Spleen (tissue), 7 donors: ENCODE results near the gene TBC1D22A.

Experiments used
- POLR2A ChIP-seq, 3 donors: fragments of 450-650 bp; IDR thresholded peaks; one replicate each; pipeline ENCODE4 v1.5.1; 2017; ENCODE audit warnings: antibody characterized with exemption in 3 of 3, mild to moderate bottlenecking in 1 of 3
- POLR2AphosphoS5 ChIP-seq, 3 donors: sonication (generic); formaldehyde crosslinking; IDR thresholded peaks; one replicate each; pipeline ENCODE4 v1.5.1; 2017; ENCODE audit warnings: antibody characterized with exemption in 3 of 3
- TF ChIP-seq, protein P1 (sequence below), 11 experiments: fragments of 200-600 bp in 7 of 11; fragments of 450-650 bp in 4 of 11; sonication (generic) in 4 of 11; IDR thresholded peaks in 8 of 11; conservative IDR thresholded peaks in 3 of 11; 1 replicate in 7 of 11; 2 replicates in 4 of 11; pipeline versions ENCODE4 v1.4.0 to v1.8.0; 2016 to 2021; ENCODE audit warnings: antibody characterized with exemption in 11 of 11, inconsistent platforms in 4 of 11, mild to moderate bottlenecking in 1 of 11
- donor health status: DM: no; HTN: no; CAD: no; lungs with moderate emphysema.
- donor health status: DM: no; HTN: no; CAD: no.
- donor health status: DM: no; HTN: no; CAD: no.

DNA sequence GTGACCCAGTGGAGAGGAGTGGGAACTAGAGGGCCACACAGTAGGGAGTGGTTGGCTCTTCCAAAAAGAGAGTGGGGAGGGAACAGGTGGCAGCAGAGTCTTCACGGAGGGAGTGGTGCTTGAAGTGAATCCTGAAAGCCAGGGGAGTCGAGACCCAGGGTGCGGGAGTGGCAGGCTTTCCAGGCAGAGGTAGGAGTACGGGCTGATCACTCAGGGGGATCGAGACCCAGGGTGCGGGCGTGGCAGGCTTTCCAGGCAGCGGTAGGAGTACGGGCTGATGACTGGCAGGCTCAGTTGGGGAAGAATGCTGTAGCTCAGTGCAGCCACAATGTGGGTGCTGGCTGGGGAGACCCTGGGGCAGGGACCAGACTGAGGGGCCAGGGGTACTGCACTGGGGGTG lies 148.2 kb downstream of the TBC1D22A start:
- TF ChIP-seq, protein P1, sequence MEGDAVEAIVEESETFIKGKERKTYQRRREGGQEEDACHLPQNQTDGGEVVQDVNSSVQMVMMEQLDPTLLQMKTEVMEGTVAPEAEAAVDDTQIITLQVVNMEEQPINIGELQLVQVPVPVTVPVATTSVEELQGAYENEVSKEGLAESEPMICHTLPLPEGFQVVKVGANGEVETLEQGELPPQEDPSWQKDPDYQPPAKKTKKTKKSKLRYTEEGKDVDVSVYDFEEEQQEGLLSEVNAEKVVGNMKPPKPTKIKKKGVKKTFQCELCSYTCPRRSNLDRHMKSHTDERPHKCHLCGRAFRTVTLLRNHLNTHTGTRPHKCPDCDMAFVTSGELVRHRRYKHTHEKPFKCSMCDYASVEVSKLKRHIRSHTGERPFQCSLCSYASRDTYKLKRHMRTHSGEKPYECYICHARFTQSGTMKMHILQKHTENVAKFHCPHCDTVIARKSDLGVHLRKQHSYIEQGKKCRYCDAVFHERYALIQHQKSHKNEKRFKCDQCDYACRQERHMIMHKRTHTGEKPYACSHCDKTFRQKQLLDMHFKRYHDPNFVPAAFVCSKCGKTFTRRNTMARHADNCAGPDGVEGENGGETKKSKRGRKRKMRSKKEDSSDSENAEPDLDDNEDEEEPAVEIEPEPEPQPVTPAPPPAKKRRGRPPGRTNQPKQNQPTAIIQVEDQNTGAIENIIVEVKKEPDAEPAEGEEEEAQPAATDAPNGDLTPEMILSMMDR (IDR thresholded peaks at IDR 0.05 in 8 of 11, conservative IDR thresholded peaks at IDR 0.05 in 3 of 11) = no peak
- TF ChIP-seq POLR2A (IDR thresholded peaks at IDR 0.05) = no peak
- no peak for TF ChIP-seq POLR2AphosphoS5 (IDR thresholded peaks at IDR 0.05)
